ENCODE data around the gene NKPD1. TPM values are rescaled to one million over a fixed set of nuclear protein-coding genes. Genes with fewer than 3 reads are reported as not detected.

The NKPD1 gene
- total and polyA plus RNA-seq, 9 of the 15 experiments (the other 6 are each of a cell fraction or from before 2014, with no cell fraction given): 0.03 to 0.09 (median 0.04) TPM; not detected in 5

DNA sequence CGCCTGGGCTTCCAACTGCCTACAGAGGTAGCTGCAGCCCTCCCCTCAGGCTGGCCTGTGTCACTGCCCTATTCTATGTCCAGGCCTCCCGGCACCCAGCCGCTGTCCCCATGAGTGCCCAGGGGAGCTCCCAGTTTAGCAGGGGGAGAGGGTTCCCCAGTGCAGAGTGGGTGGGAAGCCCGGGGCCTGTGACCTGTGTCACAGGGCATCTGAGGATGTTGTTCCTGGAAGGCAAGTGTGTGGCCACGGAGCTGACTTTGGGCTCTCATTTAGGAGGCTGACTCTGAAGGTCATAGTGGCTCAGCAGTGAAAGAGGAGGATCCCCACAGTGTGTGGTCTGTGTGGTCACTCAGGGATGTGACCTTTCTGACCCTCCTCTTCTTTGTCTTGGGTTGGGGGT lies 42.7 kb downstream of the NKPD1 start (continued):
- no peak for TF ChIP-seq CBX1 (IDR thresholded peaks at IDR 0.05; ENCODE audit: low read depth)

DNA sequence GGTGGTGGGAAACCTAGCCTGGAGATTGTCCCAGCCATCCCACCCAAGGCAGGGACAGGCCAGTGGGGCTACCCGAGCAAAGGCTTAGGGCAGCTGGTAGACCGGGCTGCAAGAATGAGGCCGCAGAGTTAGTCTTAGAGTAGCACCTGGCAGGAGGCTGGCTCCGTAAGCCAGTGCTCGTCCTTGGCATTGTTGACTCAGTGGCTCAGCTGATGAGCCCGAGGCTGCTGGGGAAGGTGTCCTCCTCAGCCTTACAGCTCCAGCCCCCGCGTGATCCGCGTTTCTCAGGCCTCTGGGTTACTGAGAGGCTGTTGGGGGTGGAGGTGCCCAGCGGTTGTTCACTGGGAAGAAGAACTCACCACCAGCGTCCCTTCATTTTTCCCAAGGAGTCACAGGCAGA lies 43.1 kb downstream of the NKPD1 start:
- Histone ChIP-seq H4K20me1 (replicated peaks; ENCODE audit: control insufficient read depth, insufficient read depth, low read length) (peaks cover 39% of the 10 kb centered on the region), H3K36me3 (ENCODE audit: control insufficient read depth, insufficient read depth, low read length) (peaks cover 23% of the 10 kb centered on the region; the same call in 2 of the 3 replicates), H3K4me3 (no peak overlapping the region), H3K27ac (ENCODE audit: extremely low read depth, low read depth, low read length) (no peak overlapping the region), H3K4me1 (replicated peaks in 1 of 2; ENCODE audit: control insufficient read depth in 2 of 2, insufficient read depth in 2 of 2, low read length in 2 of 2) (peaks cover 4 to 37% of the 10 kb centered on the region in 2 experiments; a peak in 4 of 5 replicates), H3K79me2 (ENCODE audit: control insufficient read depth, insufficient read depth, low read length) (peaks cover 67% of the 10 kb centered on the region), H3K27me3 (ENCODE audit: control insufficient read depth in 2 of 2, insufficient read depth in 2 of 2, low read length in 2 of 2) (no peaks in the 10 kb centered on the region), H3K9me3 (replicated peaks; ENCODE audit: control insufficient read depth, insufficient read depth, low read depth, low read length) (no peaks in the 10 kb centered on the region), H3K9me1 (ENCODE audit: control insufficient read depth, insufficient read depth, low read length) (peaks cover 6% of the 10 kb centered on the region), H3K9ac (ENCODE audit: insufficient read depth in 1 of 2, low read depth in 2 of 2, low read length in 2 of 2) (peak overlapping the region in 1 of 2 experiments; percentile 82; a peak in 1 of 4 replicates), H3K4me2 (ENCODE audit: insufficient read depth, low read length) (no peak overlapping the region), H2AFZ (ENCODE audit: low read depth, low read length) (no peak overlapping the region)
- BruUV-seq (replicated peaks): no TSS peak
- TF ChIP-seq, protein P1, sequence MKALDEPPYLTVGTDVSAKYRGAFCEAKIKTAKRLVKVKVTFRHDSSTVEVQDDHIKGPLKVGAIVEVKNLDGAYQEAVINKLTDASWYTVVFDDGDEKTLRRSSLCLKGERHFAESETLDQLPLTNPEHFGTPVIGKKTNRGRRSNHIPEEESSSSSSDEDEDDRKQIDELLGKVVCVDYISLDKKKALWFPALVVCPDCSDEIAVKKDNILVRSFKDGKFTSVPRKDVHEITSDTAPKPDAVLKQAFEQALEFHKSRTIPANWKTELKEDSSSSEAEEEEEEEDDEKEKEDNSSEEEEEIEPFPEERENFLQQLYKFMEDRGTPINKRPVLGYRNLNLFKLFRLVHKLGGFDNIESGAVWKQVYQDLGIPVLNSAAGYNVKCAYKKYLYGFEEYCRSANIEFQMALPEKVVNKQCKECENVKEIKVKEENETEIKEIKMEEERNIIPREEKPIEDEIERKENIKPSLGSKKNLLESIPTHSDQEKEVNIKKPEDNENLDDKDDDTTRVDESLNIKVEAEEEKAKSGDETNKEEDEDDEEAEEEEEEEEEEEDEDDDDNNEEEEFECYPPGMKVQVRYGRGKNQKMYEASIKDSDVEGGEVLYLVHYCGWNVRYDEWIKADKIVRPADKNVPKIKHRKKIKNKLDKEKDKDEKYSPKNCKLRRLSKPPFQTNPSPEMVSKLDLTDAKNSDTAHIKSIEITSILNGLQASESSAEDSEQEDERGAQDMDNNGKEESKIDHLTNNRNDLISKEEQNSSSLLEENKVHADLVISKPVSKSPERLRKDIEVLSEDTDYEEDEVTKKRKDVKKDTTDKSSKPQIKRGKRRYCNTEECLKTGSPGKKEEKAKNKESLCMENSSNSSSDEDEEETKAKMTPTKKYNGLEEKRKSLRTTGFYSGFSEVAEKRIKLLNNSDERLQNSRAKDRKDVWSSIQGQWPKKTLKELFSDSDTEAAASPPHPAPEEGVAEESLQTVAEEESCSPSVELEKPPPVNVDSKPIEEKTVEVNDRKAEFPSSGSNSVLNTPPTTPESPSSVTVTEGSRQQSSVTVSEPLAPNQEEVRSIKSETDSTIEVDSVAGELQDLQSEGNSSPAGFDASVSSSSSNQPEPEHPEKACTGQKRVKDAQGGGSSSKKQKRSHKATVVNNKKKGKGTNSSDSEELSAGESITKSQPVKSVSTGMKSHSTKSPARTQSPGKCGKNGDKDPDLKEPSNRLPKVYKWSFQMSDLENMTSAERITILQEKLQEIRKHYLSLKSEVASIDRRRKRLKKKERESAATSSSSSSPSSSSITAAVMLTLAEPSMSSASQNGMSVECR (CRISPR knock-in tag; IDR thresholded peaks at IDR 0.05): no peak
- TF ChIP-seq RBFOX2 (IDR thresholded peaks at IDR 0.05; ENCODE audit: low read depth, low read length): no peak
- TF ChIP-seq KDM1A (IDR thresholded peaks at IDR 0.05): no peak
- no peak for TF ChIP-seq SREBF1 (IDR thresholded peaks at IDR 0.05; ENCODE audit: borderline replicate concordance, low read depth, low read length)
- TF ChIP-seq RCOR1 (IDR thresholded peaks at IDR 0.05; ENCODE audit: borderline replicate concordance in 1 of 2, low read depth in 2 of 2, low read length in 2 of 2): no peak
- TF ChIP-seq NFATC3 (IDR thresholded peaks at IDR 0.05): no peak
- no peak for TF ChIP-seq XRCC5 (IDR thresholded peaks at IDR 0.05; ENCODE audit: low read depth, low read length)
- intact Hi-C loops (cut with micrococcal nuclease): no loop called here
- 72% methylated on average over 12 of the region's 12 CpGs for WGBS (ENCODE audit: insufficient coverage, low coverage, missing lambda C conversion rate)
- ATAC-seq (no peak), FAIRE-seq (no peak), DNase-seq (ENCODE audit: extremely low read depth in 1 of 4, low spot score in 3 of 4) (no peak)
- in situ Hi-C loops (cut with MboI): no loop called here
- POLR2A ChIA-PET: interaction anchor here (0.6 to 1.9 kb wide), 5 partner anchors 10 to 39 kb away, joined by 3 to 14 read pairs (median 4); partner anchors contain the start of genes GEMIN7 and PPP1R37
- CTCF ChIA-PET (ENCODE audit: low intra/inter-chr PET ratio): no interaction called here

Data from K562 (cell line).